ENCODE data around the gene MALT1.

GRCh38 chr18:58761970-58762780, 90.9 kb downstream of the MALT1 start:
- TF ChIP-seq, protein P1, sequence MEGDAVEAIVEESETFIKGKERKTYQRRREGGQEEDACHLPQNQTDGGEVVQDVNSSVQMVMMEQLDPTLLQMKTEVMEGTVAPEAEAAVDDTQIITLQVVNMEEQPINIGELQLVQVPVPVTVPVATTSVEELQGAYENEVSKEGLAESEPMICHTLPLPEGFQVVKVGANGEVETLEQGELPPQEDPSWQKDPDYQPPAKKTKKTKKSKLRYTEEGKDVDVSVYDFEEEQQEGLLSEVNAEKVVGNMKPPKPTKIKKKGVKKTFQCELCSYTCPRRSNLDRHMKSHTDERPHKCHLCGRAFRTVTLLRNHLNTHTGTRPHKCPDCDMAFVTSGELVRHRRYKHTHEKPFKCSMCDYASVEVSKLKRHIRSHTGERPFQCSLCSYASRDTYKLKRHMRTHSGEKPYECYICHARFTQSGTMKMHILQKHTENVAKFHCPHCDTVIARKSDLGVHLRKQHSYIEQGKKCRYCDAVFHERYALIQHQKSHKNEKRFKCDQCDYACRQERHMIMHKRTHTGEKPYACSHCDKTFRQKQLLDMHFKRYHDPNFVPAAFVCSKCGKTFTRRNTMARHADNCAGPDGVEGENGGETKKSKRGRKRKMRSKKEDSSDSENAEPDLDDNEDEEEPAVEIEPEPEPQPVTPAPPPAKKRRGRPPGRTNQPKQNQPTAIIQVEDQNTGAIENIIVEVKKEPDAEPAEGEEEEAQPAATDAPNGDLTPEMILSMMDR (IDR thresholded peaks at IDR 0.05), result no peak
- TF ChIP-seq POLR2A (IDR thresholded peaks at IDR 0.05), result no peak
- no peak for TF ChIP-seq EP300 (IDR thresholded peaks at IDR 0.05)
